Left renal cortex interstitium (tissue), 4 donors: ENCODE data around the gene USP35. TPM values are rescaled to one million over a fixed set of nuclear protein-coding genes. Genes with fewer than 3 reads are reported as not detected.
A peak's percentile ranks its signal among the peaks of the same experiment; 100 is the strongest.
"Not testable (repeated sequence)": the region's sequence is repeated elsewhere in the genome, so short reads cannot be mapped to it uniquely, and the experiment has no call there.

Experiments used
- DNase-seq, 4 donors: peaks; one replicate each; pipeline ENCODE4 v3.0.0-alpha.2; 2013; ENCODE audit warnings: low read depth in 4 of 4, low spot score in 2 of 4, missing footprints in 1 of 4
- polyA plus RNA-seq, 4 donors: library from polyadenylated mRNA; unstranded; fragments of 120-200 nt; gene quantifications; one replicate each; pipeline ENCODE4 v1.2.1, GENCODE V29; 2013; ENCODE audit not compliant: insufficient read length in 4 of 4

Gene USP35
- polyA plus RNA-seq, 4 donors: 4.3 to 8.2 (median 5.8) TPM

- DNase-seq: no peak
These were observed 39.2 kb downstream of the USP35 start for GRCh38 chr11:78227921-78228320.

- DNase-seq: peak in 3 of 4 donors; percentile 34 to 57 (median 38)
These were observed 39.7 kb downstream of the USP35 start for GRCh38 chr11:78228467-78228866.

- DNase-seq: no peak
These were observed 40.4 kb downstream of the USP35 start for GRCh38 chr11:78229106-78229505.

- no peak for DNase-seq
These were observed 41.6 kb downstream of the USP35 start for GRCh38 chr11:78230161-78230877.

- DNase-seq: no peak
These were observed 43.3 kb downstream of the USP35 start for GRCh38 chr11:78231962-78232501.

GRCh38 chr11:78233046-78233445 lies 44.3 kb downstream of the USP35 start:
- not testable (repeated sequence) for DNase-seq

- DNase-seq: no peak
These were observed 45.3 kb downstream of the USP35 start for GRCh38 chr11:78234006-78234405.

GRCh38 chr11:78237293-78238046 lies 48.8 kb downstream of the USP35 start:
- no peak for DNase-seq

- no peak for DNase-seq
These were observed 51.1 kb downstream of the USP35 start for GRCh38 chr11:78239781-78240180.

GRCh38 chr11:78241475-78241874 lies 52.8 kb downstream of the USP35 start:
- no peak for DNase-seq

GRCh38 chr11:78244080-78244479 lies 55.4 kb downstream of the USP35 start:
- no peak for DNase-seq

GRCh38 chr11:78244546-78245255 lies 56.0 kb downstream of the USP35 start:
- DNase-seq: no peak

GRCh38 chr11:78248191-78248590 lies 59.5 kb downstream of the USP35 start:
- no peak for DNase-seq

GRCh38 chr11:78248903-78249302 lies 60.2 kb downstream of the USP35 start:
- DNase-seq: no peak

GRCh38 chr11:78250099-78250498 lies 61.4 kb downstream of the USP35 start:
- no peak for DNase-seq

- no peak for DNase-seq
These were observed 62.5 kb downstream of the USP35 start for GRCh38 chr11:78251083-78251775.

- no peak for DNase-seq
These were observed 65.1 kb downstream of the USP35 start for GRCh38 chr11:78253797-78254196.

- no peak for DNase-seq
These were observed 65.5 kb downstream of the USP35 start for GRCh38 chr11:78254268-78254667.

GRCh38 chr11:78255919-78256318 lies 67.2 kb downstream of the USP35 start:
- no peak for DNase-seq

- no peak for DNase-seq
These were observed 68.2 kb downstream of the USP35 start for GRCh38 chr11:78256962-78257361.

GRCh38 chr11:78257654-78258053 lies 68.9 kb downstream of the USP35 start:
- DNase-seq: no peak
